22Rv1 (cell line): ENCODE measurements around the gene RFC1.
"Not testable (repeated sequence)": the region's sequence is repeated elsewhere in the genome, so short reads cannot be mapped to it uniquely, and the experiment has no call there.

Source experiments
- H3K27ac ChIP-seq: fragments of 450-650 bp; 2 replicates; pipeline ENCODE4 v1.5.1; 2017
- ZFX ChIP-seq: fragments of 450-650 bp; IDR thresholded peaks from 2 replicates; pipeline ENCODE4 v1.6.1; 2017; ENCODE audit warnings: antibody characterized with exemption, borderline replicate concordance
- TF ChIP-seq, protein P1 (sequence below): fragments of 450-650 bp; IDR thresholded peaks from 2 replicates; pipeline ENCODE4 v1.5.1; 2017; ENCODE audit warnings: mild to moderate bottlenecking

The RFC1 gene

GRCh38 chr4:39365360-39365759 lies 802 bp downstream of the RFC1 start:
- TF ChIP-seq, protein P1, sequence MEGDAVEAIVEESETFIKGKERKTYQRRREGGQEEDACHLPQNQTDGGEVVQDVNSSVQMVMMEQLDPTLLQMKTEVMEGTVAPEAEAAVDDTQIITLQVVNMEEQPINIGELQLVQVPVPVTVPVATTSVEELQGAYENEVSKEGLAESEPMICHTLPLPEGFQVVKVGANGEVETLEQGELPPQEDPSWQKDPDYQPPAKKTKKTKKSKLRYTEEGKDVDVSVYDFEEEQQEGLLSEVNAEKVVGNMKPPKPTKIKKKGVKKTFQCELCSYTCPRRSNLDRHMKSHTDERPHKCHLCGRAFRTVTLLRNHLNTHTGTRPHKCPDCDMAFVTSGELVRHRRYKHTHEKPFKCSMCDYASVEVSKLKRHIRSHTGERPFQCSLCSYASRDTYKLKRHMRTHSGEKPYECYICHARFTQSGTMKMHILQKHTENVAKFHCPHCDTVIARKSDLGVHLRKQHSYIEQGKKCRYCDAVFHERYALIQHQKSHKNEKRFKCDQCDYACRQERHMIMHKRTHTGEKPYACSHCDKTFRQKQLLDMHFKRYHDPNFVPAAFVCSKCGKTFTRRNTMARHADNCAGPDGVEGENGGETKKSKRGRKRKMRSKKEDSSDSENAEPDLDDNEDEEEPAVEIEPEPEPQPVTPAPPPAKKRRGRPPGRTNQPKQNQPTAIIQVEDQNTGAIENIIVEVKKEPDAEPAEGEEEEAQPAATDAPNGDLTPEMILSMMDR: no peak
- TF ChIP-seq ZFX: no peak
- H3K27ac ChIP-seq: peak overlapping the region; percentile 81

- TF ChIP-seq ZFX: no peak
- TF ChIP-seq, protein P1: no peak
- H3K27ac ChIP-seq: no peak overlapping the region
These were observed 2.3 kb downstream of the RFC1 start for GRCh38 chr4:39363773-39364393.

GRCh38 chr4:39362827-39363226 lies 3.3 kb downstream of the RFC1 start:
- no peak overlapping the region for H3K27ac ChIP-seq

DNA sequence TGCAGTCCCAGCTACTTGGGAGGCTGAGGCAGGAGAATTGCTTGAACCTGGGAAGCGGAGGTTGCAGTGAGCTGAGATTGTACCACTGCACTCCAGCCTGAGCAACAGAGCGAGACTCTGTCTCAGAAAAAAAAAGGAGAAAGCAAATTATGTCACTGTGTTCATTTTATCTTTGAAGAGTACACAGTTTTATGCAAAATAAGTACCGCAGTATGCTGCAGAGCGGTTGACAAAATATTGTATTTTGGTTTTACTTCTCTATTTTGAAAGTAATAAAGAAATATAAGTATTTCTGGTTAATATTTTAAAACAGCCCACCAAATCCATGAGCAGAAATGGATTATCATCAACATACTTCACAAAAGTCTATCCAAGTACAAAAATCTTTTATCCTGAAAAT lies 5.6 kb downstream of the RFC1 start:
- not testable (repeated sequence) for H3K27ac ChIP-seq

More at GRCh38 chr4:39362827-39363226, 3.3 kb downstream of the RFC1 start:
- TF ChIP-seq, protein P1: no peak
- no peak for TF ChIP-seq ZFX

GRCh38 chr4:39357002-39357401 lies 9.2 kb downstream of the RFC1 start:
- TF ChIP-seq, protein P1: no peak
- no peak for TF ChIP-seq ZFX
- H3K27ac ChIP-seq: no peak overlapping the region

DNA sequence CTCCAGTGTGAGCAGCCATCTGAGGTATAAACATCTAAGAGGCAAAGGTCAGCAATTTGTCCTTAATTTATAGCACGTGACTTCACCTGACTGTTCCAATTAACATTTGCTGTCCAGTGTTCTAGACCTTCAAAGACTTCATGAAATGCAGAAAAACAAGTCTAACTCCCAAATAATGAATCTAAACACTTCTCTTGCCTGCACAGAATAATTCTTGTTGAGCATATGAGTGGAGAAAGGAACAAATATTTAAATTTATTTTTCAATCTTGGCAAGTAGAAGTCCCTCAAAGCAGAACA lies 12.0 kb downstream of the RFC1 start:
- H3K27ac ChIP-seq: no peak overlapping the region
- TF ChIP-seq ZFX: no peak
- TF ChIP-seq, protein P1: no peak

DNA sequence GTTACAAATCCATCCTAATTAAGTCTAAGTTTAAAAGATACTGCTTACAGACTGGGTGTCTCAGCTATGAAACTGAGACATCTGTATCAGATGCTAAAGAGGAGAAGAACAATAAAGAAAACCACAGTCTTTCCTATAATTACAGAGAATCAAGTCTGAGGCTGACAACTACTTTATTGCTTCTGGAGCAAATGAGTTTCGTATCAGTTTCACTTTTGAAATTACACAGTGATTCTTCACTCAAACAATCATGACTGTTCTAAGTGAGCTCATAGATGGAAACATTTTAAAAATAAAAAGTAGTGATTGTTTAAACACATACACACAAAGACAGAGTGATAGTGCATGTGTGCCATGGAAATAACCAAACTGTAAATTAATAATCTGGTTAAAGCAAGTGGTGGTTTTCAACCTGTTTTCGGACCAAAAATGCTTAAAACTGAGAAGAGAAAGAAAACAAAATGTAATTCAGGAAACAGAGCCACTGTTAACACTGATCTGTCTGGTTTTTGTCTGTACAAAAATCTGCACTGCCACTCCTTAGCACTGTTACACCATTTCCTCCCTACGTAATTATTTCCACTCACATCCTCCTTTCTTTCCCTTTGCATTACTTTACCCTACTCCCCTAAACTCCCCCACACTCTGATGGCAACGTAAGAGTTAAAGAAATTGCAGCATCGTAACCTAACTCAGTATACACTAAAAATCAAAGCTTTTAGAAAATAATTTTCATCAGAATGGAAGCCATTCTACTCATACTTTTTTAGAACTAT lies 12.5 kb downstream of the RFC1 start:
- TF ChIP-seq, protein P1: no peak
- no peak for TF ChIP-seq ZFX
- no peak overlapping the region for H3K27ac ChIP-seq

- not testable (repeated sequence) for H3K27ac ChIP-seq
These were observed 13.0 kb downstream of the RFC1 start for GRCh38 chr4:39353149-39353477.
